Pulmonary artery endothelial cell (primary cell): ENCODE results near the gene IFT25. TPM values are rescaled to one million over a fixed set of nuclear protein-coding genes. Genes with fewer than 3 reads are reported as not detected.

Source experiments
- DNase-seq: peaks from one replicate; pipeline ENCODE4 v3.0.0-alpha.2; 2011; ENCODE audit warnings: low read depth, low spot score
- total RNA-seq: library from RNA; depleted of rRNA; stranded (reverse); fragments of >200 nt; gene quantifications from 2 replicates; pipeline ENCODE4 v1.2.3, GENCODE V29; 2014

The IFT25 gene
- total RNA-seq, 1 donor from 2014 or later: 13.8 TPM

DNA sequence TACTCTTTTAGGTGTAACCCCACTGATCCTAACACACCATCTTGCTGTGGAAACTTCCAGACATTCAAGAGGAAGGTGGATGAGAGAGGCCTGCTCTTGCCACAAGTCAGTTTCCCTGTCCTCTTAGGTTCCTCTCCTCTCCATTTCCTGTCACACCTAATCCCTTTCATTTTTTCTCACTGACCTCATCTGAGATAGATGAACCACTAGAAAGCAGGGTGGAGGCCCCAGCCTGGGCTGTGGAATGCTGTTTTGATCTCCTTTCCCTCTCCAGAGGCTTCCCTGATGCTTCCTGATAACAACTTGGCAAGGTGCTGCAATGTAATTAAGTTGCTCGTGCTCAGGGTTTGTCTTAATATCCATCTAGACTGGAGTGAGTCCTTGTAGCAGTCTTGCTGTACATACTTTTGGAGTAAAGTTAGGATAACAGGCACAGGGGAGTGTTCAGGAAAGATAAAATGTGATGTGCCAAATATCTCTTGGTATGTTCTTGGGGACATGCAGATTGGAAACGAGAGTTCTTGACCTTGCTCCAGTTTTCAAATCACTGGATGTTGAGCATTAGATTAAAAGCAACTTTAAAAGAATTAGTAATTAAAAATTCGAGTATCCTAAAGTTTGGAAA is 11.8 kb upstream of the IFT25 start:
- DNase-seq: no peak

DNA sequence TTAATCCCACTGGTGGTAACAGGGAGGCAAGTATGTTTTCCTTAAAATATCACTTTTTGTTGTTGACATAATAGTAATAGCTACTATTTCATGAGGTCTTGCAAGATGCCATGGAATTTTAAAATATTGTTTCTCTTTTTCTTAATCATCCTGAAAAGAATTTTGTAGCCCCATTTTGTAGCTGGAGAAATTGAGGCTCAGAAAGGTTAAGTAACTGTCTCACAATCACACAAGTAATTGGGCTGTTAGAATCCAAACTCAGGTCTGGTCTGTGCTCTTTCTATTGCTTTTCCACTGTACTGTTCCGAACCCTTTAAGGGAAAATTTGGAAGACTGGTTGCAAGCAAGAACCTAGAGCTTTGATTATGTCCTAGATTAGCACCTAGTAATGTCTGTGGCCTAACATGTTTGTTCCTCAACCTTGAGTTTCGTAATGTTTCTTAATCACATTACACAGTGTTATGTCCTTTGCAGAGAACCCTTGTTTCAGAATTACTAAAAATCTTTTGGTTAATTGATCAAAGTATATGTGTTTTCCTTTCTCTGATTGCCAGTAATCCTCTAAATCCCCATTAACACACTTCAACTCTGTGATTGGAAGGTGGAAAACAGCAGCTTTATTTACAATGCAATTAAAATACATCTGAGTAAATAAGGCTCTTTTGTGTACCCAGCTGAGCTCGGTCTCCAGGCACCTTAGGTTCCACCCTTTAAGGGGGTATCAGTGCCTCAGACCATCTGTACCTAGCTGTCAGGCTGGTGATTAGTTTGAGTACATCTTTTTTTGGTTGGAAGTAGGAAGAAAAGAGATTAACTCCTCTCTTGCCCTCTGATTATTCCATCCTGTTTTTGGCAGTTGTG is 11.0 kb upstream of the IFT25 start:
- DNase-seq: no peak

DNA sequence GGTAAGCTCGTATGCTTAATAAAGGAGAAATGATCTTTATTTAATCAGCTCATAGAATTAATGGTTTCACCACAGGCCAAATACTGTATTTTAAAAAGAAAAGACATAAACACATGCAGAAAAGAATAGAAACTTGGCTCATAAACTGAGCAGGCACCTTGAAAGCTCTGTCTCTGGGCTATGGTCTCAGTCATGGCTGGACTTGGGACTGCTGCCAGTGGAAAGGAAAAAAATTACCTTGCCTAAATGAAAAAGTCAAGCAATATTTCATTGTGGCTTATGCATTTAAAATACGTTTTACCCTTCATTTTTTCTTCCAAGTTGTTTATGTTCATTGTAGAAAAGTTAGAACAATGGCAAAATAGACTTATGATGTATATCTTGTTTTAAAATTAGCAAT is 8.6 kb upstream of the IFT25 start:
- no peak for DNase-seq

DNA sequence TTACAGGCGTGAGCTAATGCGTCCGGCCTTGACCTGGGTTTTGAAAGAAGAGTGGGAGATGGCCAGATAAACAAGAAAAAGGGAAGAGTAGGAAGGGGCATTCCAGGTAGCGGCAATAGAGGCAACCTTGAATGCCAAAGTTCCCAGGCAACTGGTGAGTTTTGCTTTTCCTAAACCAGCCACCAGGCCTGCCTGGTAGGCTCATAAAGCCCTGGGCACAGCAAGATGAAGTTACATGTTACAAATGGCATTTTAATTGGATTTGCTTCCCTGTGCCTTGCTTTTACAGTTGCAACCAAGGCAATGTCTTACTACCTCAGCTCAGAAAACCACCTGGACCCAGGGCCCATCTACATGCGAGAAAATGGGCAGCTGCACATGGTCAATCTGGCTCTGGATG is 6.2 kb upstream of the IFT25 start:
- DNase-seq: no peak

DNA sequence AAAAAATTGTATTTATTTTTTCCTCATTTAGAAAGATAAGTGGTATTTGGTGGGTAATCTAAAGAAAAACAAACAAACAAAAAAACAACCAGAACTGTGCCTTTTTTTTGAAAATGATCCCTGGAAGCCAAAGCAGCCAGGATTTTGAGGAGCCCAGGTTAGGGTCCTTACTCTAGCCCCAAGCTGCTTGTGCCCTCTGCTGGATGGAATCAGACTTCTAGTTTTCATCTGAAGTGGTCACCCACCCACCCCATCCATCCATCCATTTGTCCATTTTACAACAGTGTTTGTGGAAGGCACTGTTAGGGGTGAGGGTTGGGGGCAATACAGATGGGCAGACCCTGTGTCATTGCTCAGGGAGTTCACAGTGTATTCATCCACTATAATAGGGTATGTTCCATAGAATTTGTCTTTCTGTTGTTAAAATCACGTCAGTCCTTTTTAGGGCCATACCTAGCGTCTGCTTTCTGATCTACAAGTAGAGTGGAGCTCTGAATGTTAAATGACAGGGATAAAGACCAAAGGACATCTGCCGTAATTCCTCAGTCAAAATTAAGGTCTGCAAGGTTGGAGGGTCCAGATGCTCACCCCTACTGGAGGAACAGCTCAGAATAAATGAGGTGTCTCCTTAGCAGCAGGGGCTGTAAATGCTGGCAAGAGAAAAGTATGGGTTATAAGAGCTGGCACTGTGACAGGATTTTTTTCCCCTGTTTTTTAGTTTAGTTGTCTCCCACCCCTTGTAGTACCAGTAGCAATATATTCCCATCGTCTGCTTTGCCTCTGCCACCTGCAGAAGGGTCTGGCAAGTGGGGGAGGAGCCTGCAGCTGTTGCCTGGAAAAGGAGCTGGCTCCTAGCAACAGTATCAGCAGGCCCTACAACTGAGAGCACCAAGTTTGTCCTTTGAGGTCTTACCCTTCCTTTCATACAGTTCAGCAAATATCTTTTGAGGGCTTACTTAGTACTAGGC is 3.8 kb upstream of the IFT25 start:
- DNase-seq: no peak

DNA sequence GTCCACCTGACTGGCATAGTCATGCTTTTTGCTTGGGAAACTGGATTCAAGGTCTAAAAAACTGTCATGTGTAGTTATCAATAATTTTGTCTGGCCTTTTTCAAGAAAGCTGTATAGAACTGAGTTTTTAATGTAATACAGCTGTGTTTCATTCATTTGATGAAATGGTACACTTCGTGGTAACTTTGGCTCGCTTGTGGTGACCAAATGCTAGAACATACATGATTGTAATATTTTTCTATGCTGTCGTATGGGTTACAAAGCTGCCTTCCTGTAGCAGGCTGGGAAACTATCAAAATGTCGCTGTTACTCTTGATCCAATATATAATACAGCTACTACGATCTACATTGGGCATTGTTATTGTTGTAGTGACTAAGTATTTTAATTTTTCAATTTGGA is 2.8 kb upstream of the IFT25 start:
- DNase-seq: no peak

DNA sequence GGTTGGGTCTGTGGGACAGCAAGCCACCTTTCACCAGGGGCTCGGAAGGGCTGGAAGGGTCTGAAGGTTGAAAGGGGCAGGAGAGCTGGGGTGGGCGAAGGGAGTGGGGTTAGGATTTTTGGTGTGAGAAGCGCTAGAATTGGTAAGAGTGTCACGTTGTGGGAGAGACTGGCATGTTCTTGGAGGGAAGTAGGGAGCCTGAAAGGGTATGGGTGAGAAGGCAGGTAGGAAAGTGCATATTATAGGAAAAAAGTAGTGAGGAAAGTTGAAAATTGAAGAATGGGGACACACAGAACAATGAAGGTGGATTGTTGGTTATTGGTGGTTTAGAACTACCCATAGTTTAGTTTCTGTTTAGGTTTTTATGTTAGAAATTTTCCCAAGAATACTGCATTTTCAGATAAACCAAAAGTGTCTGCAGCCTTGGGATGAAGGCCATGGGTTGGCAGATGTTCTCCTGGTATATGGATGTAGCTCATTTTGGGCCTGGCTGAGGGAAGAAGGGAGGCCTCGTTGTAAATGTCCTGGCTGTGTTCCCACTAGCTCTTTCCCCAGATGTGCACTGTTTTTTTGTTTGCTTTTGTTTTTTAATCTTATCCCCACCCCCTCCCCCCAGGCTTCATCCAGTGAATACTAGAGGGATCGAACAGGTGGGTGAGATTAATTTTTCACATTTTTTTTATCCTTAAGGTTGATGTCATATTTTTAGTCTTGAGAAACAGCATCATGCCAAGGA is 1.8 kb upstream of the IFT25 start:
- no peak for DNase-seq

DNA sequence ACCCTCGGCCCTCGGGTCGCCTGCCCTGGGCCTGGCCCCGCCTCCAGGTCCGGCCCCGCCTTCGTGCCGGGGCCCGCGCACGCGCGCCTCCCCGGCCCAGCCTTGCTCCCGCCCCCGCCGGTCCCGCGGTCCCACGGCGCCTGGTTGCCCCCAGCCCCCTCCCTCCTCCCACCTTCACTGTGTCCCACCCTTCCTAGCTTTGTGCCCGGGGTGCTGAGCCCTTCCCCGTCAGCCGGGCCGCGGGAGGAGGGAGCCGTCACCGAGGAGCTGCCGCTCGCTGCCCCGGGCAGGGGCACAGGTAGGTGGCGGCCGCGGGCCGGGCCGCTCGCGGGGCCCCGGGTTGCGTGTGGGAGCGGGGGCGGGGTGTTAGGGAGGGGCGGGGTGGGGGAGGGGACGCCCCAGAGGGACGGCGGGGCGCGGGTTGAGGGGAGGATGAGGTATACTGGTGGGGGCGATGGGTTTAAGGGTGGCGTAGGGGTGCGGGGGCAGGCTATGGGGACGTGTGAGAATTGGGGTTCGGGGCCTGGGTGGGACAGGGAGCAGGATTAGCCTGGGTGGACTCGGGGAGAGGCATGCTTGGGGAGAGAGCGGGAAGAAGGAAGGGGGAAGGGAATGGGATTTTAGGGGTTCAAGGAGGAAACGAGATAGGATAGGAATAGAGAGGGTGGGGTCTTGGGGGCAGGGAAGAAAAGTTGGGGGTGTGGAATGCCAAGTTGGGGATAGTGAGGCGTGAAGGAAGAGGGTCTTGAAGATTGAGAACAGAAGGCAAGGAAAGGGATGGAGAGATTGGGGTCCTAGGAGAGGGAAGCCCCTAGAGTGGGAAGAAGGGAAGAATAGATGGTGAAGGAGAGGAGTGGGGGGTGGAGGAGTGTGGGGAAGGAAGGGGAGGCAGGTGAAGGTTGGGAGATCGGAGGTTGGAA is 1.0 kb upstream of the IFT25 start, which contains the start of gene LRRC42:
TSS of gene LRRC42 (plus strand) at position 99 of the 920 bp plus-strand sequence. CDS start 5,650 bp downstream, outside the sequence.
- DNase-seq: no peak

DNA sequence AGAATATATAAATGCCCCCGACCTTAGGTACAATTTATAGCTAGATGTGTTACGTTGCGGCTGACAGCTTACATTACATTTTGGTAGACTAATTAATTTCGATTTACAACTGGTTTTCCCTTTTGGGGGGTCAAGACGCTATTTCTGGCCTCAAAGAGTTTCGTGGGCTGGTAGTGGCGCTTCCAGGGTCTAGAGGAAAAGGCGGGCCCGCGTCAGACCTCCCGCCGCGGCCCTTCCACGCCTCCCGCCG is 391 bp downstream of the IFT25 start:
- no peak for DNase-seq

DNA sequence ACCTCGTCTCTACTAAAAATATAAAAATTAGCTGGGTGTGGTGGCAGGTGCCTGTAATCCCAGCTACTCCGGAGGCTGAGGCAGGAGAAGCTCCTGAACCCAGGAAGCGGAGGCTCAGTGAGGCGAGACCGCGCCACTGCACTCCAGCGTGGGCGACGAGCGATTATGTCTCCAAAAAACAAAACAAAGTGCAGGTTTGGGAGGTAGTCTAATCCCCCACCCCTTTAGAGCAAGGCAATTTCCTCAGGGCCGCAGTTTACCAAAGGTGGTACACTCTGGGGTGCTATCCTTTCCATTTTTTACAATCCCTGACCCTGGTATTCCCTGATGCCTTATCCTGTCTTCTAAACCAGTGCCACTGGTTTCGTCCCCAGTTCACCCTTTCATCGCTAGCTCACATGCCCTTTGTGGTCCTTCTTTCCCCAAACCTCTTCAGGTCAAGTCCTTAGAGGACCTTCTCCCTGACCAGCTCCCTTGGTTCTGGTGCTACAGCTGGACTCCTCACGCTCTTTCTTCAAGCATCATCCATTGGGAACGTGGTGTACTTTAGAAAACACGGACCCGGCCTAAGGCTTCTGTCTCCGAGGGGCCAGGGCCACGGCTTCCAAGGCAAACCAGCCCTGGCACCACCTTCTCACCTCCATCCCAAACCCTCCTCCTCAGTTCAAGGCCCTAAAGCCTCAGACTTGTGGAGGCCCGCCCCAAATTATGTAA is 873 bp downstream of the IFT25 start:
- DNase-seq: no peak

DNA sequence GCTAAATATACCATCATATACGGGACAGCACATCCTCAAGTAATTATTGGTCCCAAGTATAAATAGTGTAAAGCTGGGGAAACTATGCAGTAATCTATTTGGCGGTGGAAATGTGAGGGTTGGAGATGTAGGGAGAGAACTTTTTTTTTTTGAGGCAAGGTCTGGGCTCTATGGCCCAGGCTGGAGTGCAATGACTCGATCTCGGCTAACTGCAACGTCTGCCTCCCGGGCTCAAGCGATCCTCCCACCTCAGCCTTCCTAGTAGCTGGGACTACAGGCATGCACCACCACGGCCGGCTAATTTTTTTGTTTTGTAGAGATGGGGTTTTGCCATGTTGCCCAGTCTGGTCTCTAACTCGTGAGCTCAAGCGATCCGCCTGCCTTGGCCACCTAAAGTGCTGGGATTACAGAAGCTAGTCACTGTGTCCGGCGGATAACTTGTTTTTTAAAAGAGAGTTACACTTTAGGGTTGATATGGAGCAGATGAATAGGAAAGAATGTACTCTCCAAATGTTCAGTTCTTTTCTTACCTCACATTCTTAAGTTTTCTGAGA is 1.9 kb downstream of the IFT25 start:
- no peak for DNase-seq

DNA sequence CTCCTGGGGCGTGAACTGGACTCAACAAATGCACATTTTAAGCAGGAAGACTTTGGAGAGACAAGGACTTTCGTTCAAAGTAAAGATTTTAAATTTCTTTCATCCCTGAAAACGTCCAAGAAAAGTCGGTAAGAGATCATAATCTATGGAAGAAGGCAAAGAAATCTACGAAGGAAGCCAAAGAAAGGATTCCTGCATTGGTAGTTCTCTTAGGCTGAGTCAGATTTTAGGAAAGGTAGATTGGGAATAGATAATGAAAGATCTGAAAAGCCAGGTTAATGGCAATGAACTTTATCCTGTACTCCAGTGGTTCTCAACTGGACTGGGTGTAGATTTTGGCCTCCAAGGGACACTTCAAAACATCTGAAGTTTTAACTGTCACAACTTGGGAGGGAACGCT is 2.4 kb downstream of the IFT25 start:
- no peak for DNase-seq

DNA sequence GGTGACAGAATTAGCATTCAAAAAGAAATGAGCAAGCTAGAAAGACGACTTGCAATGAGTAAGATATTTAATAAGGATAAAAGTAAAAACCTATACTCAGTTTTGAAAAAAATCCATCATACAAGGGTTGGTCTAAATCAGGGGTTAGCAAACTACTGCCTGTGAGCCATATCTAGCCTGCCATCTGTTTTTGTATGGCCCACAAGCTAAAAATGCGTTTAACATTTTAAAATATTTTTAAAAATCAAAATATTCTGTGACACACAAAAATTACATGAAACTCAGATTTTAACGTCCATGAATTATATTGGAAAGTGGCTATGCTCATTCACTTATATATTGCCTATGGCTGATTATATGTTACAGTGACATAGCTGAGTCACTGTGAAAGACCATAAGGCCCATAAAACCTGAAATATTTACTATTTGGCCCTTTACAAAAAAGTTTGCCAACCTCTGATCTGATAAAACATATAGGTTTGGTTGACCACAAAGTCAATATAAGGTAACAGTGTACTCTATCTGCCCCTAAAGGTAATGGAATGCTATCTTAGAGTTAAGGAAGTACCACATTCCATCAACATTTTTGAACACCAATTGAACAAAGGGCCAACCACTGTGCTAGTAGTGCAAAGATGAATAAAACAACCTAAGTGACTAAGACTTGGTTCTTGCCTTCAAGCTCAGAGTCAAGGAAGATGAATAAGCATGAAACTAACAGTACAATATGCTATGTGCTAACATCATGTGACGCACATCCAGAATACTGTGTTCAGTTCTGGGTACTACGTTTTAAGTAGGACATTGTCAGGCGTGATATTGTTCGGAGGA is 3.2 kb downstream of the IFT25 start:
- DNase-seq: no peak

DNA sequence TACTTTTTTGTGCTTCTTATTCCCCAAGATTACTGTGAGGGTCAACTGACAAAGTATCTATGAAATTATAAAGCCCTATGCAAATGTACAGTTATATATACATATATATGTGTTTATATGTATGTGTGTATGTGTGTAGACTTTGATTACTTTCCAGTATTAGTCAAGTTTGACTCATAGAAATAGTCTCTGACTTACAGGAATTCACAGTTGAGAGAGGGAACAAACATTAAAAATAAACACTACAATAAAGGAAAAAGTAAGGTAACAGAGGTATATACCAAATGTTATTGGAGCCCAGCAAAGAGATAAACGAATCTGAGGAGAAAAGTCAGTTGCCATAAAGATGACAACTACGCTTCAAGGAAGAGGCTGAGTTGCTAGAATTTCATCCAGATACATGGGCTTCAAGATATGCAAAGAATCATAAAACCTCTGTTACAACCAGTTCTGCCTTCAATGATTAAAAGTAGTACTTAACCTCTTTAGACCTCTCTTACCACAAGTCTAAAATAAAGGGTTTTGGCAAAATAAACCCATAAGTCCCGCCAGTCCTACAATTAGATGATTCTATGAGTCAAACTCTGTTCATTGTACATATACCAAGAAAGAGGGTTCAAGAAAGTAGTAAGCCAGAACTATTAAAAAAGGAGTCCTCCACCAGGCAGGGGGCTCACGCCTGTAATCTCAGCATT is 7.2 kb downstream of the IFT25 start:
- no peak for DNase-seq

DNA sequence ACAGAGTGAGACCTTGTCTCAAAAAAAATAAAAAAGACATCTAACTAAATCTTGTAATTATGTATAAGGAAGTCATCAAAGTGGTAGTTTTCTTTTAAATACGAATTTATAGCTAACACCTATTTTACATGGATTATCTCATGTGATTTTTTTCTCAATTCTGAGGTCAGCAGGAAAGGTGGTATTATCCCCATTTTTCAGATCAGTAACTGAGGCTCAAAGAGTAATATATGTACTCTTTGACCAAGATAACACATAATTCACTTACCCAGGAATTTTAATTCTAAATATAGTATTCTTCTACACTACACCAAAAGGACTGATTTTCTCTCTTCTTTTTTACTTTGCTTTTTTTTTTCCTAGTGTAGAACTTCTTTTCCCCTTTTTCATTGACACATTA is 9.1 kb downstream of the IFT25 start:
- no peak for DNase-seq

DNA sequence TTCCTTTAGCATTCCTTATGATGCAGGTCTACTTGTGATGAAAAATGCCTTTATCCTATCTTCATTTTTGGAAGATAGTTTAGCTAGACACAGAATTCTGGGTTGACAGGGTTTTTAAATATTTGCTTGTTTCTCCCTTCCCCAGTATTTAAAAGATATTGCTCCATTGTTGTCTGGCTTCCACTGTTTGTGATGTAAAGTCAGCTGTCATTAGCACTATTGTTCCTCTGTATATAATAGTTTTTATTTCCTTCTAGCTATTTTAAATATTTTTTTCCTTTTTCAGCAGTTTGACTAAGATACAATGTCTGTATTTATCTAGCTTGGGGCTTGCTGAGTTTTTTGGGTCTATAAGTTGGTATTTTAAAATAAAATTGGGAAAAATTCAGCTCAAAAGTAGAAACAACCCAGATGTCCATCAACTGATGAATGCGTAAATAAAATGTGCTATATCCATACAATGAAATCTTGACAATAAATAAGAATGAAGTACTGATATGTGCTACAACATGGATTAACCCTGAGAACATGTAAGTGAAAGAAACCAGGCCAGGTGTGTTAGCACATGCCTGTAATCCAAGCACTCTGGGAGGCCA is 11.2 kb downstream of the IFT25 start:
- DNase-seq: no peak

DNA sequence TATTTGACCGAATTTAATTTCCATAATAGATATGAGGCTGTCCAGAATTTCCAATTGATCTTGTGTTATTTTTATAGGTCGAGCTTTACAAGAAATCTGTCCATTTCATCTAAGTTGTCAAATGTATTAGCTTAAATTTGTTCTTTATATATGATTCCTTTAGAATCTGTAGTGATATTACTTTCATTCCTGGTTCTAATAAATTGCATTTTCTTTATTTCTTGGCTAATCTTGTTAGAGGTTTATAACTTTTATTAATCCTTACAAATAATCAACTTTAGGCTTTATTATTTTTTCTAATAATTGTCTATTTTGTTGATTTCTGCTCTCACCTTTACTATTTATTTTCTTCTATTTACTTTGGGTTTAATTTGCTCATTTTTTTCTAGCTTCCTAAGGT is 14.0 kb downstream of the IFT25 start:
- DNase-seq: no peak
